ENCODE results near the gene RNASE8.
"Not testable (repeated sequence)": the region's sequence is repeated elsewhere in the genome, so short reads cannot be mapped to it uniquely, and the experiment has no call there.

RNASE8 gene

GRCh38 chr14:21033133-21033698, 24.4 kb upstream of the RNASE8 start:
- Histone ChIP-seq H3K4me1 (ENCODE audit: insufficient read depth, low read length) (peaks cover 4% of the 10 kb centered on the region), H3K27ac (ENCODE audit: low read depth, low read length) (no peak overlapping the region), H3K9ac (ENCODE audit: low read length) (no peak overlapping the region), H3K27me3 (ENCODE audit: control insufficient read depth in 1 of 2, insufficient read depth in 2 of 2, low read length in 2 of 2) (no peaks in the 10 kb centered on the region), H3K9me3 (ENCODE audit: low read length) (no peaks in the 10 kb centered on the region), H3K4me3 (ENCODE audit: low read depth in 1 of 2, low read length in 2 of 2) (no peak overlapping the region), H3K36me3 (ENCODE audit: insufficient read depth, low read length) (no peaks in the 10 kb centered on the region)

- H3K4me1 ChIP-seq (ENCODE audit: insufficient read depth, low read length): peaks cover 19% of the 10 kb centered on the region
- no peaks in the 10 kb centered on the region for H3K36me3 ChIP-seq (ENCODE audit: insufficient read depth, low read length)
- H3K27me3 ChIP-seq (ENCODE audit: control insufficient read depth in 1 of 2, insufficient read depth in 2 of 2, low read length in 2 of 2): no peaks in the 10 kb centered on the region
- no peak within 1 kb of the TSS for H3K4me3 ChIP-seq (ENCODE audit: low read depth in 1 of 2, low read length in 2 of 2)
- H3K9me3 ChIP-seq (ENCODE audit: low read length): no peaks in the 10 kb centered on the region
- no peak within 1 kb of the TSS for H3K9ac ChIP-seq (ENCODE audit: low read length)
- H3K27ac ChIP-seq (ENCODE audit: low read depth, low read length): no peak within 1 kb of the TSS
Observed at GRCh38 chr14:21034707-21035106, 22.9 kb upstream of the RNASE8 start, which contains the start of gene RNASE13. Gene RNASE13 (minus strand): TSS chr14:21034807. CDS start chr14:21034288, 519 bp downstream.

- Histone ChIP-seq H3K9ac (ENCODE audit: low read length) (no peak overlapping the region), H3K27me3 (ENCODE audit: control insufficient read depth in 1 of 2, insufficient read depth in 2 of 2, low read length in 2 of 2) (no peaks in the 10 kb centered on the region), H3K4me3 (ENCODE audit: low read depth in 1 of 2, low read length in 2 of 2) (no peak overlapping the region), H3K9me3 (ENCODE audit: low read length) (no peaks in the 10 kb centered on the region), H3K4me1 (ENCODE audit: insufficient read depth, low read length) (peaks cover 28% of the 10 kb centered on the region), H3K36me3 (ENCODE audit: insufficient read depth, low read length) (no peaks in the 10 kb centered on the region), H3K27ac (ENCODE audit: low read depth, low read length) (no peak overlapping the region)
Observed at GRCh38 chr14:21036751-21037150, 20.9 kb upstream of the RNASE8 start.

GRCh38 chr14:21037156-21037555, 20.5 kb upstream of the RNASE8 start:
- Histone ChIP-seq H3K36me3 (ENCODE audit: insufficient read depth, low read length) (no peaks in the 10 kb centered on the region), H3K27ac (ENCODE audit: low read depth, low read length) (no peak overlapping the region), H3K27me3 (ENCODE audit: control insufficient read depth in 1 of 2, insufficient read depth in 2 of 2, low read length in 2 of 2) (no peaks in the 10 kb centered on the region), H3K9ac (ENCODE audit: low read length) (no peak overlapping the region), H3K4me1 (ENCODE audit: insufficient read depth, low read length) (peaks cover 28% of the 10 kb centered on the region), H3K9me3 (ENCODE audit: low read length) (no peaks in the 10 kb centered on the region), H3K4me3 (ENCODE audit: low read depth in 1 of 2, low read length in 2 of 2) (no peak overlapping the region)

- no peaks in the 10 kb centered on the region for H3K9me3 ChIP-seq (ENCODE audit: low read length)
- H3K36me3 ChIP-seq (ENCODE audit: insufficient read depth, low read length): no peaks in the 10 kb centered on the region
- H3K27me3 ChIP-seq (ENCODE audit: control insufficient read depth in 1 of 2, insufficient read depth in 2 of 2, low read length in 2 of 2): no peaks in the 10 kb centered on the region
- H3K4me1 ChIP-seq (ENCODE audit: insufficient read depth, low read length): peaks cover 28% of the 10 kb centered on the region
- peak overlapping the region; percentile 81 for H3K27ac ChIP-seq (ENCODE audit: low read depth, low read length)
- peak overlapping the region; percentile 2 for H3K9ac ChIP-seq (ENCODE audit: low read length)
- peak overlapping the region in 1 of 2 donors; percentile 38 for H3K4me3 ChIP-seq (ENCODE audit: low read depth in 1 of 2, low read length in 2 of 2)
Observed at GRCh38 chr14:21038441-21039422, 18.9 kb upstream of the RNASE8 start.

GRCh38 chr14:21039585-21040369, 17.8 kb upstream of the RNASE8 start:
- no peaks in the 10 kb centered on the region for H3K9me3 ChIP-seq (ENCODE audit: low read length)
- peaks cover 32% of the 10 kb centered on the region for H3K4me1 ChIP-seq (ENCODE audit: insufficient read depth, low read length)
- no peaks in the 10 kb centered on the region for H3K36me3 ChIP-seq (ENCODE audit: insufficient read depth, low read length)
- peak overlapping the region; percentile 2 for H3K9ac ChIP-seq (ENCODE audit: low read length)
- H3K27ac ChIP-seq (ENCODE audit: low read depth, low read length): peak overlapping the region; percentile 81
- H3K27me3 ChIP-seq (ENCODE audit: control insufficient read depth in 1 of 2, insufficient read depth in 2 of 2, low read length in 2 of 2): no peaks in the 10 kb centered on the region
- H3K4me3 ChIP-seq (ENCODE audit: low read depth in 1 of 2, low read length in 2 of 2): peak overlapping the region in 1 of 2 donors; percentile 38

GRCh38 chr14:21040370-21040925, 17.2 kb upstream of the RNASE8 start:
- peaks cover 32% of the 10 kb centered on the region for H3K4me1 ChIP-seq (ENCODE audit: insufficient read depth, low read length)
- no peaks in the 10 kb centered on the region for H3K9me3 ChIP-seq (ENCODE audit: low read length)
- no peaks in the 10 kb centered on the region for H3K27me3 ChIP-seq (ENCODE audit: control insufficient read depth in 1 of 2, insufficient read depth in 2 of 2, low read length in 2 of 2)
- no peaks in the 10 kb centered on the region for H3K36me3 ChIP-seq (ENCODE audit: insufficient read depth, low read length)
- no peak overlapping the region for H3K27ac ChIP-seq (ENCODE audit: low read depth, low read length)
- no peak overlapping the region for H3K9ac ChIP-seq (ENCODE audit: low read length)
- no peak overlapping the region for H3K4me3 ChIP-seq (ENCODE audit: low read depth in 1 of 2, low read length in 2 of 2)

GRCh38 chr14:21040941-21041340, 16.7 kb upstream of the RNASE8 start:
- peaks cover 32% of the 10 kb centered on the region for H3K4me1 ChIP-seq (ENCODE audit: insufficient read depth, low read length)
- H3K9me3 ChIP-seq (ENCODE audit: low read length); H3K9ac ChIP-seq (ENCODE audit: low read length); H3K27me3 ChIP-seq (ENCODE audit: control insufficient read depth in 1 of 2, insufficient read depth in 2 of 2, low read length in 2 of 2); H3K36me3 ChIP-seq (ENCODE audit: insufficient read depth, low read length); H3K27ac ChIP-seq (ENCODE audit: low read depth, low read length); H3K4me3 ChIP-seq (ENCODE audit: low read depth in 1 of 2, low read length in 2 of 2): not testable (repeated sequence)

- Histone ChIP-seq H3K36me3 (ENCODE audit: insufficient read depth, low read length) (no peaks in the 10 kb centered on the region), H3K4me3 (ENCODE audit: low read depth in 1 of 2, low read length in 2 of 2) (no peak within 1 kb of the TSS), H3K9ac (ENCODE audit: low read length) (no peak within 1 kb of the TSS), H3K27me3 (ENCODE audit: control insufficient read depth in 1 of 2, insufficient read depth in 2 of 2, low read length in 2 of 2) (no peaks in the 10 kb centered on the region), H3K4me1 (ENCODE audit: insufficient read depth, low read length) (peaks cover 32% of the 10 kb centered on the region), H3K9me3 (ENCODE audit: low read length) (no peaks in the 10 kb centered on the region), H3K27ac (ENCODE audit: low read depth, low read length) (no peak within 1 kb of the TSS)
Observed at GRCh38 chr14:21041676-21042433, 15.8 kb upstream of the RNASE8 start, which contains the start of gene RNASE7. Gene RNASE7 (plus strand): TSS chr14:21042362. CDS start chr14:21042993, 631 bp downstream.

GRCh38 chr14:21042918-21043317, 14.7 kb upstream of the RNASE8 start:
- Histone ChIP-seq H3K27ac (ENCODE audit: low read depth, low read length) (no peak overlapping the region), H3K27me3 (ENCODE audit: control insufficient read depth in 1 of 2, insufficient read depth in 2 of 2, low read length in 2 of 2) (no peaks in the 10 kb centered on the region), H3K4me3 (ENCODE audit: low read depth in 1 of 2, low read length in 2 of 2) (no peak overlapping the region), H3K9me3 (ENCODE audit: low read length) (no peaks in the 10 kb centered on the region), H3K36me3 (ENCODE audit: insufficient read depth, low read length) (no peaks in the 10 kb centered on the region), H3K4me1 (ENCODE audit: insufficient read depth, low read length) (peaks cover 30% of the 10 kb centered on the region), H3K9ac (ENCODE audit: low read length) (no peak overlapping the region)

Measured in muscle layer of colon (tissue), 2 donors.